ENCODE data around the gene FGF22.
"Not testable (repeated sequence)": the region's sequence is repeated elsewhere in the genome, so short reads cannot be mapped to it uniquely, and the experiment has no call there.

Gene FGF22

GRCh38 chr19:664913-665443, 25.3 kb downstream of the FGF22 start:
- H3K27me3 Mint-ChIP-seq = no peaks in the 10 kb centered on the region
- peak overlapping the region; percentile 41 for H3K27ac Mint-ChIP-seq
- no peaks in the 10 kb centered on the region for H3K36me3 Mint-ChIP-seq
- H3K4me3 Mint-ChIP-seq = peak overlapping the region; percentile 63
- H3K4me1 Mint-ChIP-seq (ENCODE audit: low read depth) = peaks cover 16% of the 10 kb centered on the region
- H3K9me3 Mint-ChIP-seq (ENCODE audit: low read depth) = no peaks in the 10 kb centered on the region

GRCh38 chr19:666985-667573, 27.4 kb downstream of the FGF22 start:
- H3K9me3 Mint-ChIP-seq (ENCODE audit: low read depth); H3K27ac Mint-ChIP-seq; H3K36me3 Mint-ChIP-seq; H3K27me3 Mint-ChIP-seq; H3K4me3 Mint-ChIP-seq; H3K4me1 Mint-ChIP-seq (ENCODE audit: low read depth): not testable (repeated sequence)

GRCh38 chr19:668675-669434, 29.2 kb downstream of the FGF22 start:
- not testable (repeated sequence) for H3K27ac Mint-ChIP-seq; H3K36me3 Mint-ChIP-seq; H3K27me3 Mint-ChIP-seq; H3K4me1 Mint-ChIP-seq (ENCODE audit: low read depth); H3K9me3 Mint-ChIP-seq (ENCODE audit: low read depth); H3K4me3 Mint-ChIP-seq

GRCh38 chr19:670609-671075, 31.0 kb downstream of the FGF22 start:
- H3K27me3 Mint-ChIP-seq = peaks cover 7% of the 10 kb centered on the region
- no peaks in the 10 kb centered on the region for H3K9me3 Mint-ChIP-seq (ENCODE audit: low read depth)
- no peaks in the 10 kb centered on the region for H3K36me3 Mint-ChIP-seq
- no peak overlapping the region for H3K4me3 Mint-ChIP-seq
- no peak overlapping the region for H3K27ac Mint-ChIP-seq
- peaks cover 3% of the 10 kb centered on the region for H3K4me1 Mint-ChIP-seq (ENCODE audit: low read depth)

GRCh38 chr19:674282-675151, 34.8 kb downstream of the FGF22 start:
- H3K4me1 Mint-ChIP-seq (ENCODE audit: low read depth) = peaks cover 8% of the 10 kb centered on the region
- H3K36me3 Mint-ChIP-seq = no peaks in the 10 kb centered on the region
- H3K27ac Mint-ChIP-seq = no peak overlapping the region
- H3K9me3 Mint-ChIP-seq (ENCODE audit: low read depth) = no peaks in the 10 kb centered on the region
- no peak overlapping the region for H3K4me3 Mint-ChIP-seq
- H3K27me3 Mint-ChIP-seq = peaks cover 7% of the 10 kb centered on the region

GRCh38 chr19:676007-676338, 36.3 kb downstream of the FGF22 start:
- peaks cover 7% of the 10 kb centered on the region for H3K27me3 Mint-ChIP-seq
- peaks cover 8% of the 10 kb centered on the region for H3K4me1 Mint-ChIP-seq (ENCODE audit: low read depth)
- no peak overlapping the region for H3K27ac Mint-ChIP-seq
- no peaks in the 10 kb centered on the region for H3K9me3 Mint-ChIP-seq (ENCODE audit: low read depth)
- no peak overlapping the region for H3K4me3 Mint-ChIP-seq
- no peaks in the 10 kb centered on the region for H3K36me3 Mint-ChIP-seq

- Mint-ChIP-seq H3K27ac (no peak within 1 kb of the TSS), H3K9me3 (ENCODE audit: low read depth) (no peaks in the 10 kb centered on the region), H3K4me1 (ENCODE audit: low read depth) (peaks cover 8% of the 10 kb centered on the region), H3K4me3 (peak within 1 kb of the TSS; percentile 51), H3K36me3 (no peaks in the 10 kb centered on the region), H3K27me3 (peaks cover 7% of the 10 kb centered on the region)
Measured at GRCh38 chr19:676339-677105, 36.8 kb downstream of the FGF22 start, which contains the start of gene FSTL3. Gene FSTL3, plus strand, starts transcription at chr19:676392. Its CDS starts 32 bp downstream, at chr19:676424.

- Mint-ChIP-seq H3K36me3 (no peaks in the 10 kb centered on the region), H3K4me1 (ENCODE audit: low read depth) (peaks cover 9% of the 10 kb centered on the region), H3K9me3 (ENCODE audit: low read depth) (no peaks in the 10 kb centered on the region), H3K4me3 (no peak overlapping the region), H3K27ac (no peak overlapping the region), H3K27me3 (peaks cover 7% of the 10 kb centered on the region)
Measured at GRCh38 chr19:677201-677600, 37.5 kb downstream of the FGF22 start.

- Mint-ChIP-seq H3K9me3 (ENCODE audit: low read depth) (no peaks in the 10 kb centered on the region), H3K4me1 (ENCODE audit: low read depth) (peaks cover 9% of the 10 kb centered on the region), H3K27ac (no peak overlapping the region), H3K4me3 (peak overlapping the region; percentile 35), H3K27me3 (peaks cover 7% of the 10 kb centered on the region), H3K36me3 (no peaks in the 10 kb centered on the region)
Measured at GRCh38 chr19:677601-678436, 38.1 kb downstream of the FGF22 start.

- Mint-ChIP-seq H3K9me3 (ENCODE audit: low read depth) (no peaks in the 10 kb centered on the region), H3K27ac (no peak overlapping the region), H3K4me1 (ENCODE audit: low read depth) (peaks cover 9% of the 10 kb centered on the region), H3K4me3 (peak overlapping the region; percentile 73), H3K27me3 (peaks cover 4% of the 10 kb centered on the region), H3K36me3 (no peaks in the 10 kb centered on the region)
Measured at GRCh38 chr19:678791-679388, 39.2 kb downstream of the FGF22 start.

GRCh38 chr19:679418-680286, 40.0 kb downstream of the FGF22 start:
- peaks cover 4% of the 10 kb centered on the region for H3K27me3 Mint-ChIP-seq
- peak overlapping the region; percentile 87 for H3K4me3 Mint-ChIP-seq
- no peaks in the 10 kb centered on the region for H3K36me3 Mint-ChIP-seq
- H3K4me1 Mint-ChIP-seq (ENCODE audit: low read depth) = peaks cover 9% of the 10 kb centered on the region
- no peak overlapping the region for H3K27ac Mint-ChIP-seq
- H3K9me3 Mint-ChIP-seq (ENCODE audit: low read depth) = no peaks in the 10 kb centered on the region

GRCh38 chr19:680287-681028, 40.8 kb downstream of the FGF22 start:
- Mint-ChIP-seq H3K4me3 (peak overlapping the region; percentile 87), H3K27ac (peak overlapping the region; percentile 98), H3K4me1 (ENCODE audit: low read depth) (peaks cover 6% of the 10 kb centered on the region), H3K9me3 (ENCODE audit: low read depth) (no peaks in the 10 kb centered on the region), H3K27me3 (no peaks in the 10 kb centered on the region), H3K36me3 (no peaks in the 10 kb centered on the region)

Measured in activated naive CD8-positive, alpha-beta T cell (primary cell).